Cardiac ventricle fibroblast (primary cell): ENCODE measurements around the gene STOX2. TPM values are rescaled to one million over a fixed set of nuclear protein-coding genes. Genes with fewer than 3 reads are reported as not detected.

Source experiments
- total RNA-seq: library from RNA; depleted of rRNA; stranded (reverse); fragments of >200 nt; gene quantifications from 2 replicates; pipeline ENCODE4 v1.2.3, GENCODE V29; 2015

Gene STOX2
- total RNA-seq = 0.20 and 0.37 TPM in 2 replicates

GRCh38 chr4:183905081-183905592, at the start of gene STOX2:
Gene STOX2, plus strand, starts transcription at chr4:183905307. Its CDS starts 1,484 bp downstream, at chr4:183906791.

Other genes with a start within 250 kb of the STOX2 start
- gene RWDD4, start 246.1 kb upstream of the STOX2 start, total RNA-seq = 9.2 and 10.2 TPM in 2 replicates
- 23.2 and 26.2 TPM in 2 replicates for gene TRAPPC11, start 246.0 kb upstream of the STOX2 start, total RNA-seq